Ascending aorta (tissue), 2 donors: Measurements from ENCODE around the gene PRCD. TPM values are rescaled to one million over a fixed set of nuclear protein-coding genes. Genes with fewer than 3 reads are reported as not detected.
"Not testable (repeated sequence)": the region's sequence is repeated elsewhere in the genome, so short reads cannot be mapped to it uniquely, and the experiment has no call there.

Experiments used
- DNase-seq, 2 donors: peaks; one replicate each; pipeline ENCODE4 v3.0.0-alpha.2; 2019; ENCODE audit warnings: low spot score in 2 of 2
- H3K27ac ChIP-seq, 2 donors: fragments of 200-600 bp; sonication (generic); one replicate each; pipeline ENCODE4 v1.5.1; 2016 to 2017; ENCODE audit warnings: mild to moderate bottlenecking in 1 of 2
- H3K27me3 ChIP-seq: fragments of 200-600 bp; sonication (generic); one replicate; pipeline ENCODE4 v1.5.1; 2017
- H3K36me3 ChIP-seq, 2 donors: fragments of 200-600 bp; sonication (generic); one replicate each; pipeline ENCODE4 v1.5.1; 2016
- H3K4me1 ChIP-seq, 2 donors: fragments of 200-600 bp; sonication (generic); one replicate each; pipeline ENCODE4 v1.5.1; 2016 to 2017; ENCODE audit warnings: mild to moderate bottlenecking in 1 of 2
- H3K4me3 ChIP-seq, 2 donors: fragments of 200-600 bp; sonication (generic); one replicate each; pipeline ENCODE4 v1.5.1; 2016 to 2017; ENCODE audit warnings: mild to moderate bottlenecking in 1 of 2
- H3K9me3 ChIP-seq, 2 donors: fragments of 200-600 bp; sonication (generic); one replicate each; pipeline ENCODE4 v1.5.1; 2016
- CTCF ChIP-seq, 3 experiments: fragments of 200-600 bp in 2 of 3; fragments of 450-650 bp in 1 of 3; sonication (generic) in 2 of 3; IDR thresholded peaks; one replicate each; pipeline ENCODE4 v1.5.1; 2016 to 2019; ENCODE audit warnings: antibody characterized with exemption in 3 of 3, mild to moderate bottlenecking in 1 of 3, moderate library complexity in 1 of 3
- intact Hi-C: fragments of 100-400 bp; cut with DNase I; formaldehyde crosslinking; loops from one replicate; pipeline ENCODE4 v1.15.1; 2023
- total RNA-seq: library from RNA; depleted of rRNA; stranded (reverse); fragments of >200 nt; gene quantifications from one replicate; pipeline ENCODE4 v1.1.0, GENCODE V29; 2016

Gene PRCD
- total RNA-seq, 1 donor from 2014 or later, result 0.43 TPM

- no peaks in the 10 kb centered on the region for H3K9me3 ChIP-seq
- H3K27ac ChIP-seq, result peak overlapping the region; percentile 66 to 67
- H3K4me3 ChIP-seq, result peak overlapping the region in 1 of 2 donors; percentile 45
- TF ChIP-seq CTCF (IDR thresholded peaks at IDR 0.05), result no peak
- no peaks in the 10 kb centered on the region for H3K27me3 ChIP-seq
- H3K36me3 ChIP-seq, result no peaks in the 10 kb centered on the region
- peak; percentile 69 to 91 for DNase-seq
- intact Hi-C loops, result no loop called here
- H3K4me1 ChIP-seq, result peaks cover 0 to 11% of the 10 kb centered on the region in 2 donors
These were observed 24.4 kb upstream of the PRCD start for GRCh38 chr17:76515274-76515949.

GRCh38 chr17:76517638-76518038 is 22.2 kb upstream of the PRCD start:
- no peak for TF ChIP-seq CTCF (IDR thresholded peaks at IDR 0.05)
- no peak for DNase-seq
- intact Hi-C loops, result no loop called here

DNA sequence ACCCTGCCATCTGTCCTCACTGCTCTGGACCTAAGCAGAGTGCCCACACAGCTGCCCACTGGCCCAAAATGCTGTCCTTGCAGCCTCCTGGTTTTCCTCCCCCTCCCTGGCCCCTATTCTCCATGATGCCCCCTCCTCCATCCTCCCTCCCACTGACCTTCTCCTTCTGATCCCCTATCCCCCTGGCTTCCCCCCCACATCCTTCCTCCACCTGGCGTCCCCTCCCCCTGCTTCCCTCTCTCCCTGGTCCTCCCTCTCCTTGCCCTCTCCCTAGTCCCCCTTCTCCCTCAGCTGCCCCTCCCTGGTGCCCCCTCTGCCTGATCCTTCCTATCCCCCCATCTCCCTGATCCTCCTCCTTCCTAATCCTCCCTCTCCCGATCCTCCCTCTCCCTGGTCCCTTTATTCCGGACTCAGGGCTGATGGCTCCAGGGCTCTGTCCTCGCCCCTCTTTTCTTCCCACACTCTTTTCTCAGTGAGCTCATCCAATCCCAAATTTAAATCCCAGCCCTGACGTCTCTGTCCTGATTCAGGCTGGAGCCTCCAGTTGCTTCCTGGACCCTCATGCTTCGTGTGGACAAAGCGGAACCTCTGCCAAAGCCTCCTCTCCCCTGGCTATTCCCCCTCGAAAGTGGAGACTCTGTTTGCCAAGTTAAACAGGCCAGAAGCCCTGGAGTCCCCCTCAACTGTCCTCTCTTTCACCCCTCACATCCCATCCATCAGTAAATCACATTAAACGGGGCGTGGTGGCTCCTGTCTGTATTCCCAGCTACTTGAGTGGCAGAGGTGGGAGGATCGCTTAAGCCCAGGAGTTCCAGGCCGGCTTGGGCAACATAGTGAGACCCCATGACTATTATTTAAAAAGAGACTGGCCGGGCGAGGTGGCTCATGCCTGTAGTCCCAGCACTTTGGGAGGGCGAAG is 20.5 kb upstream of the PRCD start:
- TF ChIP-seq CTCF (IDR thresholded peaks at IDR 0.05), result no peak
- Histone ChIP-seq H3K27me3 (no peaks in the 10 kb centered on the region), H3K36me3 (no peaks in the 10 kb centered on the region), H3K4me1 (peaks cover 0 to 8% of the 10 kb centered on the region in 2 donors), H3K4me3 (no peak overlapping the region), H3K27ac (no peak overlapping the region), H3K9me3 (no peaks in the 10 kb centered on the region)
- intact Hi-C loops, result no loop called here
- no peak for DNase-seq

More at GRCh38 chr17:76517638-76518038, 22.2 kb upstream of the PRCD start:
- H3K27me3 ChIP-seq, result no peaks in the 10 kb centered on the region
- no peak overlapping the region for H3K4me3 ChIP-seq
- H3K4me1 ChIP-seq, result peaks cover 0 to 8% of the 10 kb centered on the region in 2 donors
- H3K36me3 ChIP-seq, result no peaks in the 10 kb centered on the region
- H3K27ac ChIP-seq, result no peak overlapping the region
- H3K9me3 ChIP-seq, result no peaks in the 10 kb centered on the region

- no peaks in the 10 kb centered on the region for H3K4me1 ChIP-seq
- no peaks in the 10 kb centered on the region for H3K36me3 ChIP-seq
- no peak for TF ChIP-seq CTCF (IDR thresholded peaks at IDR 0.05)
- H3K9me3 ChIP-seq, result no peaks in the 10 kb centered on the region
- intact Hi-C loops, result loop anchor here (10.0 kb wide), 1 partner anchor 194 kb away; the partner anchor contains the start of gene MXRA7
- H3K27me3 ChIP-seq, result no peaks in the 10 kb centered on the region
- no peak for DNase-seq
- H3K27ac ChIP-seq, result no peak overlapping the region
- no peak overlapping the region for H3K4me3 ChIP-seq
These were observed 18.6 kb upstream of the PRCD start for GRCh38 chr17:76521262-76521661.

DNA sequence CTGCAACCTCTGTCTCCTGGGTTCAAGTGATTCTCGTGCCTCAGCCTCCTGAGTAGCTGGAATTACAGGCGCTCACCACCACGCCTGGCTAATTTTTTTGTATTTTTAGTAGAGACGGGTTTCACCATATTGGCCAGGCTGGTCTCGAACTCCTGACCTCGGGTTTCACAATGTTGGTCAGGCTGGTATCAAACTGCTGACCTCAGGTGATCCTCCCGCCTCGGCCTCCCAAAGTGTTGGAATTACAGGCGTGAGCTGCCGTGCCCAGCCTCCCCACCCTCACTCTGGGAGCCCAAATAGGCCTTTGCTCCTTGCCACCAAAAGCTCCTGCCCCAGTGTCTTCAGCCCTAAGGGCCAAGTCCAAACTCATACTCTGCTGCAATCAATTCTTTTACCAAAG is 18.2 kb upstream of the PRCD start:
- DNase-seq, H3K36me3 ChIP-seq, H3K27me3 ChIP-seq, H3K4me1 ChIP-seq, H3K4me3 ChIP-seq, H3K27ac ChIP-seq, H3K9me3 ChIP-seq: not testable (repeated sequence)
- intact Hi-C loops, result loop anchor here (2.0 to 10.0 kb wide), 2 partner anchors 65 to 193 kb away; partner anchors contain the start of gene MXRA7
